ENCODE measurements around the gene IRX4.

Gene IRX4

DNA sequence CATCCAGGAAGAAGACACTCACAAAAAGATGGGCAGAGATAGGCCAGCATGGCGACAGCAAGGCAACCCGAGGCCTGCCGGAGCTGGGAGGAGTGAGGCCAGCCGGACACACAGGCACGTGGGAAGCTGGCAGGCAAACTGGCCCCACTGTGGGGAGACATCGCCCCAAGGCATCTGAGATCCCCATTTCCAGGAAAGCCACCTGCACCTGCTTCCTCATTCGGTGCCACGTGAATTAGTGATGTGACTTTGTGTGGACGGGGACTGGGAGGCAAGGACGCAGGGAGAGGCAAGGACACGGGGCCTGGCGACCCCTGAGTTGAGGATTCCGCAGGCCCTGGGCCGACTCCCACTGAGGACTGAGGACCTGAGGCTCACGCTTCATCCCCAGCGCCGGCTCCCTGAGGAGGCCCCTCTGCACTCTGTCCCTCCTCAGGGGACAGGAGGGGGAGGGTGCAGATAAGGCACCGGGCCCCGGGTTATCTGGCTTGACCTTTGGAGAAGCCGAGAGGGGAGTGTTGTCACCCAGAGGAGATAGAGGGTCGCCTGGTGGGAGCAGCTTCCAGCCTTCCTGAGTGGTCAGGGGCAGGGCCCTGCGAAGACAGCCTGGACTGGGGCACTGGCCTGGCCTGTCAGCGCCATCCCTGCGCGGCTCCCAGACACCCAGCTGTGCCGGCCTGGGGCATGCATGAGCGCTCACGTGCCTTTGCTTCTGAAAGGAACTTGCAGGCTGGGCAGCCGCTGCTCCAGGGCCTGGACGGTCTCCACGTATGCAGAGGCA is 41.8 kb downstream of the IRX4 start:
- Histone ChIP-seq H3K4me1 (ENCODE audit: control insufficient read depth in 2 of 2, insufficient read depth in 2 of 2, low read length in 2 of 2) (no peaks in the 10 kb centered on the region), H3K9ac (ENCODE audit: low read depth in 1 of 2, low read length in 2 of 2) (no peak overlapping the region), H3K9me3 (ENCODE audit: control insufficient read depth in 2 of 2, low read length in 2 of 2) (no peaks in the 10 kb centered on the region), H3K4me3 (ENCODE audit: low read length in 2 of 2) (no peak overlapping the region), H3K27ac (ENCODE audit: low read depth in 2 of 2, low read length in 2 of 2) (no peak overlapping the region), H3K36me3 (ENCODE audit: control insufficient read depth in 2 of 2, insufficient read depth in 2 of 2, low read length in 2 of 2) (no peaks in the 10 kb centered on the region), H3K27me3 (ENCODE audit: control insufficient read depth in 2 of 2, insufficient read depth in 2 of 2, low read length in 2 of 2) (peaks cover 13 to 16% of the 10 kb centered on the region in 2 donors)

DNA sequence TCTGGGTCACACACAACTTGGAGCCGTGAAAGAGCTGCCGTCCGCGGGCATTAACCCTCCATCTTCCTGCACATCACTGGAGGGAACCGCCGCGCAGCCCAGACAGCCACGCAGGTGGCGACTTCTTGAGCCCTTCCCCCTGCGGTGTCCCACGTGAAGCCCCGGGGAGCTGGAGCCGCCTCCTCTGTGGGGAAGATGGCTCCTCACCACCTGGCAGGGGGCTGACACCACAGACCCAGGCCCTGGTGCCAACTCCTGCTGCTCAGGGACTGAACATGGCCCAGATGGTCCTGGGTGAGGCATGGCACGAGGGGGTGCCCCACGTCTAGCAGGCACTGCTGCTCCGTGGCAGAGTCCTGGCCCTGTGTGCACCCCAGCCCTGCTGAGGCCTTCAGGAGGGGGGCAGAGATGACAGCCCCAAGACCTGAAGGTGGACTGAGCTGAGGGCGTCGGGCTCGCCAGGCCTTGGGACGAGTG is 42.6 kb downstream of the IRX4 start:
- no peaks in the 10 kb centered on the region for H3K9me3 ChIP-seq (ENCODE audit: control insufficient read depth in 2 of 2, low read length in 2 of 2)
- no peak overlapping the region for H3K4me3 ChIP-seq (ENCODE audit: low read length in 2 of 2)
- no peaks in the 10 kb centered on the region for H3K36me3 ChIP-seq (ENCODE audit: control insufficient read depth in 2 of 2, insufficient read depth in 2 of 2, low read length in 2 of 2)
- peaks cover 13 to 16% of the 10 kb centered on the region in 2 donors for H3K27me3 ChIP-seq (ENCODE audit: control insufficient read depth in 2 of 2, insufficient read depth in 2 of 2, low read length in 2 of 2)
- H3K9ac ChIP-seq (ENCODE audit: low read depth in 1 of 2, low read length in 2 of 2) = no peak overlapping the region
- H3K4me1 ChIP-seq (ENCODE audit: control insufficient read depth in 2 of 2, insufficient read depth in 2 of 2, low read length in 2 of 2) = no peaks in the 10 kb centered on the region
- no peak overlapping the region for H3K27ac ChIP-seq (ENCODE audit: low read depth in 2 of 2, low read length in 2 of 2)

DNA sequence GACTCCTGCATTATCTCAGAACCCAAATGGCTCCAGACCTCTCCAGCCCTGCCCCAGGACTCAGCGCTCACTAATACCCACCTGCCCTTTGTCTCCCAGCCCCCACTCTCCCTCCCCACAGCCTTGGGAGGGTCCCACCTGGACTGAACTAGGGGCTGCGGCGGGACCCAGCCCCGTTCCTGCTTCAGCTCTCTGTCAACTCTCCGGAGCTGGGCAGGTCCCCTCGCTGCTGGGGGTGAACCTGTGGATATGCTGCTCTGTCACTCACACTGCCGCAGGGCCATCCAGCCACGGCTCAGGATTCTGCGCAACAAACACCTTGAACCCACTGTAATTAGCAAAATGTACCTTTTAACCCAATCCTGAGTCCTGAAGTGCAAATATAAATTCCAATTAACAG is 44.7 kb downstream of the IRX4 start:
- peaks cover 16% of the 10 kb centered on the region in 2 donors for H3K27me3 ChIP-seq (ENCODE audit: control insufficient read depth in 2 of 2, insufficient read depth in 2 of 2, low read length in 2 of 2)
- H3K9me3 ChIP-seq (ENCODE audit: control insufficient read depth in 2 of 2, low read length in 2 of 2) = no peaks in the 10 kb centered on the region
- H3K36me3 ChIP-seq (ENCODE audit: control insufficient read depth in 2 of 2, insufficient read depth in 2 of 2, low read length in 2 of 2) = no peaks in the 10 kb centered on the region
- no peaks in the 10 kb centered on the region for H3K4me1 ChIP-seq (ENCODE audit: control insufficient read depth in 2 of 2, insufficient read depth in 2 of 2, low read length in 2 of 2)
- no peak overlapping the region for H3K4me3 ChIP-seq (ENCODE audit: low read length in 2 of 2)
- H3K27ac ChIP-seq (ENCODE audit: low read depth in 2 of 2, low read length in 2 of 2) = no peak overlapping the region
- H3K9ac ChIP-seq (ENCODE audit: low read depth in 1 of 2, low read length in 2 of 2) = no peak overlapping the region

DNA sequence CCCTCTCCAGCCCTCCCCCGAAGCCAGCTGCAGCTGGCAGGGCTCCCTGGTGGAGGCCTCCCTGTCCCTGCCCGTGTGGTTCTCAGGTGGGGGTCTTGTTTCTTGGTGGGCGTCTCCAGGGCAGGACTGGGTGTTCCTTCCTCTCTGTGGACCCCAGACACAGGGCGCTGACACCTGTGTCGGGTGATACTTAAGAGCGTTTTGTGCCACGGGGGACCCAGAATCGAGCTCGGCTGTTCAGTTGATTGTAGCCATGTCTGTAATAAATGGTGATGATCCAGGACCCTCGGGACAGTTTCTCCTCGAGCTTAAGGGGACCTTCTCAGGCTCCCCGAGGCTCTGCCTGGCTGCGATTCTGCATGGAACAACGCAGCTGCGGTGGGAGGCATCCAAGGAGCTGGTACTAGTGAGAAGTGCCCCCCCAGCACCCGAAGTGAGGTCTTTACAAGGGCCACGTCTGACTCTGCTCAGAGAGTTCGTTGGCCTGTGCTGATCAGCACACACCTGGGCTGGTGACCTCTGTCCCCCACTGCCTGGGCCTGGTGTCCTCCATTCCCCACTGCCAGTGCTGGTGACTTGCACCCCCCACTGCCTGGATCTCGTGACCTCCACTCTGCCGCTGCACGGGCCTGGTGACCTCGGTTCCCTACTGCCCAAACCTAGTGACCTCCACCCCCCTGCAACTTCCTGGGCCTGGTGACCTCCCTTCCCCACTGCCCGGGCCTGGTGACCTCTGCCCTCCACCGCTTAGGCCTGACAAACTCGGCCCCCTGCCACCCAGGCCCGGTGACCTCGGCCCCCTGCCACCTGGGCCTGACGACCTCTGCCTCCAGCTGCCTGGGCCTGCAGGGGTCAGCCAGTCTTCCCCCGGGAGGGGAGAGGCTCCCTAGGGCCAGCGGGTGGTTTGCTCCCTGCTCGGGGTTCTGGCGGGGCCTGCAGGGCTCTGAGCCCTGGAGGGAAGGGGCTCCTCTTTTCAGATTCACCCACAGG is 45.5 kb downstream of the IRX4 start:
- H3K4me3 ChIP-seq (ENCODE audit: low read length in 2 of 2) = no peak overlapping the region
- no peak overlapping the region for H3K9ac ChIP-seq (ENCODE audit: low read depth in 1 of 2, low read length in 2 of 2)
- no peak overlapping the region for H3K27ac ChIP-seq (ENCODE audit: low read depth in 2 of 2, low read length in 2 of 2)
- no peaks in the 10 kb centered on the region for H3K4me1 ChIP-seq (ENCODE audit: control insufficient read depth in 2 of 2, insufficient read depth in 2 of 2, low read length in 2 of 2)
- H3K27me3 ChIP-seq (ENCODE audit: control insufficient read depth in 2 of 2, insufficient read depth in 2 of 2, low read length in 2 of 2) = peaks cover 16% of the 10 kb centered on the region in 2 donors
- H3K9me3 ChIP-seq (ENCODE audit: control insufficient read depth in 2 of 2, low read length in 2 of 2) = no peaks in the 10 kb centered on the region
- no peaks in the 10 kb centered on the region for H3K36me3 ChIP-seq (ENCODE audit: control insufficient read depth in 2 of 2, insufficient read depth in 2 of 2, low read length in 2 of 2)

DNA sequence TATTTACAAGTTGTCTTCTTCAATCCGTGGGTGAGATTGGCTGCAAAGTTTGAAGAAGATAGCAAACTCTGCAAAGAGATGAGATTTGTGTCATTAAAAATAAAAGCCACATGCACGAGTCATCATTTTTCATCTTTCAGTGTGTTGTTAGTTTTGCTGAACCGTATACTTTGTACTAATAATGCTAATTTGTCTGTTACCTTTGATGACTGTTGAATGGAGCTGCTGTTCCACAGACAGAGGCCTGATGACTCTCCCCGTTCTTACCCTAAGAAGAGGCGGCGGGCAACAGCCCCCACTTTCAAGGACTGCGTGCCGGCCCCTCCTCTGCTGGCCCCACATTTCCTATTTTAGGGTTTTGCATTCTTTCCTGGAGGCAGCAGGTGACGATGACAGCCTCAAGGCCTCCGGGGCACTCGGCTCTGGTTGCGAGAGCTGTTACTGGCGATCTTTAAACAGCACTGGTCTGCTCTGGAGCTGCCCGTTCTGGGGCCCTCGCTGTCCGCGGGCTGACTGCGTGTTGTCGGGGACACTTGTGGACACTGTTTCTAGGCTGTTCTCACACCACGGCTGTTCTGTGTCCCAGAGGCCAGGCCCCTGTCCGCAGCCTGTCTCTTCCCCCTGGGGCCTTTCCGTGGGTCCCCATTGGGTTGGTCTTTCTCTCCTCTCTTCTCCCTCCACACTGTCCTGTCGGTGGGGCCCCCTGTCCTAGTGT is 46.4 kb downstream of the IRX4 start:
- H3K9me3 ChIP-seq (ENCODE audit: control insufficient read depth in 2 of 2, low read length in 2 of 2) = no peaks in the 10 kb centered on the region
- H3K27ac ChIP-seq (ENCODE audit: low read depth in 2 of 2, low read length in 2 of 2) = no peak overlapping the region
- no peak overlapping the region for H3K4me3 ChIP-seq (ENCODE audit: low read length in 2 of 2)
- H3K36me3 ChIP-seq (ENCODE audit: control insufficient read depth in 2 of 2, insufficient read depth in 2 of 2, low read length in 2 of 2) = no peaks in the 10 kb centered on the region
- no peaks in the 10 kb centered on the region for H3K4me1 ChIP-seq (ENCODE audit: control insufficient read depth in 2 of 2, insufficient read depth in 2 of 2, low read length in 2 of 2)
- no peak overlapping the region for H3K9ac ChIP-seq (ENCODE audit: low read depth in 1 of 2, low read length in 2 of 2)
- H3K27me3 ChIP-seq (ENCODE audit: control insufficient read depth in 2 of 2, insufficient read depth in 2 of 2, low read length in 2 of 2) = peaks cover 13 to 14% of the 10 kb centered on the region in 2 donors

DNA sequence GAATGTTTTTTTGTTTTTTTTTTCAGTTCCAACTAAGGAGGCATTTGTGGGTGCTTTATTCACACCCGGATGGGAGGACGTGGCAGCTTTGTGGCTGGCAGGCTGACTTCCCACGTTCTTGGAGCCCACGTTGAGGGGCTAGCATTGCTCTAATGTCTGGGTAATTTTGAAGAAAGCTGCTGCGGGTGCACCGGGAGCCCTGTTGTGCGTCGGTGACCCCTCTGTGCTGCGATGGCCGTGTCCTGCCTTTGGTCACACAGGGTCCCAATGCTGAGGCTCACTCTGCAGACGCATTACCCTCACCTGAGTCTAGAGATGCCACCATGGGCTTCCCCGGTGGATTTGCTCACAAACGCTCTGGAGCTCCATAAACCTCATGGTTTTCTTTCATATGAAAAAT is 47.3 kb downstream of the IRX4 start:
- Histone ChIP-seq H3K27ac (ENCODE audit: low read depth in 2 of 2, low read length in 2 of 2) (no peak overlapping the region), H3K4me1 (ENCODE audit: control insufficient read depth in 2 of 2, insufficient read depth in 2 of 2, low read length in 2 of 2) (no peaks in the 10 kb centered on the region), H3K4me3 (ENCODE audit: low read length in 2 of 2) (no peak overlapping the region), H3K36me3 (ENCODE audit: control insufficient read depth in 2 of 2, insufficient read depth in 2 of 2, low read length in 2 of 2) (no peaks in the 10 kb centered on the region), H3K9me3 (ENCODE audit: control insufficient read depth in 2 of 2, low read length in 2 of 2) (no peaks in the 10 kb centered on the region), H3K9ac (ENCODE audit: low read depth in 1 of 2, low read length in 2 of 2) (no peak overlapping the region), H3K27me3 (ENCODE audit: control insufficient read depth in 2 of 2, insufficient read depth in 2 of 2, low read length in 2 of 2) (peaks cover 5 to 8% of the 10 kb centered on the region in 2 donors)

DNA sequence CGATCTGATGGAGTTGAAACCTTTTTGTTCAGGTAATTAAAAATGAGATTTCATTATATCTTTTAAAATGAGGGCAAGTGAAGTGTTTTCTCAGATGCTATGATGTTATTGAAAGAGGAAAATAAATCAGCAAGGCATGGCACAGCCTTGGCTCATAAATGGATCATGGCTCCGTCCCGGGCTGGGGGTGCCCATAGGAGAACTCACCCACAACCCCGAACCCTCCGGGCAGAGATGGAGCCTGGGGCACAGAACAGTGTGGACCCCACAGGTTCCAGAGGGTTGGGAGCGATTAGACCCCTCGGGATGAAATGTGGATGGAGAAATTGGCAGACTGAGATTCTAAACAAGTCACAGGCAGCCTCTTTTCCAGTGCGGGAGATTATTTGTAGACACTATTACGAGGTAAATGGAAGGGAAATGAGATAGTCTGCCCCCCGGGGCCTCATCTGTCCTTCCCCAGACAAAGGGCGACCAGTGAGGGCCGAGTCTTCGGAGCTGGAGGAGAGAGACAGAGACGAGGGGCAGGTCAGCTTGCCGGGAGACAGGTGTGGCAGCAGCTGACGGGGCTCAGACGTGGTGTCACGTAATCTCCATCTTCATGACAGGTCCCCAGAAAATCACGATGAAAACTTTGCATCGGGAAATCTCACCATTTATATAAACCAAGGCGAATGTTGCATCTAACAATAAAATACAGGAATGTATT is 47.9 kb downstream of the IRX4 start:
- Histone ChIP-seq H3K4me1 (ENCODE audit: control insufficient read depth in 2 of 2, insufficient read depth in 2 of 2, low read length in 2 of 2) (no peaks in the 10 kb centered on the region), H3K9ac (ENCODE audit: low read depth in 1 of 2, low read length in 2 of 2) (no peak overlapping the region), H3K9me3 (ENCODE audit: control insufficient read depth in 2 of 2, low read length in 2 of 2) (no peaks in the 10 kb centered on the region), H3K27ac (ENCODE audit: low read depth in 2 of 2, low read length in 2 of 2) (no peak overlapping the region), H3K36me3 (ENCODE audit: control insufficient read depth in 2 of 2, insufficient read depth in 2 of 2, low read length in 2 of 2) (no peaks in the 10 kb centered on the region), H3K4me3 (ENCODE audit: low read length in 2 of 2) (no peak overlapping the region), H3K27me3 (ENCODE audit: control insufficient read depth in 2 of 2, insufficient read depth in 2 of 2, low read length in 2 of 2) (peaks cover 0 to 3% of the 10 kb centered on the region in 2 donors)

DNA sequence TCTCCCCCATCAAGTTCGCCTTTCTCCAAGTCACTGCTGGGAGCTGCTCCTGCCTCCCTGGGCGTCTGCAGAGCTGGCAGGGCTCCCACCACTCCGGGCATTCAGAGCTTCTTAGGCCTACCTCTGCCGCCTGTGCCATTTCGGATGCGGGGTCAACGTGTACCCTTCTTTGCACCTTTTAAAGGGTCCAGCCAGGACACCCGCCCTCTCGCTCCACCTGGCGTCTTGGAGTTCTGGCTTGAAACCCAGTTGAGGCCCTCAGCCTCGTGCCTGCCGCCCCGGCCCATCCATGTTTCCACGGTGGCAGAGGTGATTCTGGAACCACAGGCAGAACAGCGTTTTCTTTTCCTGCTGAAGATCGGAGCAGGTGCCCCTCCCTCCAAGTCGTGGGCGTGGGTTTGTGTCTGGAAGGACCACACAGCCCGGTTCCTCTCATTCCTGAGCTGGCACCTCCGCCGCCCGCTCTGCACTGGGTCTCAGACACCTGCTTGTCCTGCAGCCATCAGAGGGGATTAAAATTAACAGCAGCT is 48.6 kb downstream of the IRX4 start:
- Histone ChIP-seq H3K9me3 (ENCODE audit: control insufficient read depth in 2 of 2, low read length in 2 of 2) (no peaks in the 10 kb centered on the region), H3K27me3 (ENCODE audit: control insufficient read depth in 2 of 2, insufficient read depth in 2 of 2, low read length in 2 of 2) (peaks cover 0 to 3% of the 10 kb centered on the region in 2 donors), H3K36me3 (ENCODE audit: control insufficient read depth in 2 of 2, insufficient read depth in 2 of 2, low read length in 2 of 2) (no peaks in the 10 kb centered on the region), H3K9ac (ENCODE audit: low read depth in 1 of 2, low read length in 2 of 2) (no peak overlapping the region), H3K4me1 (ENCODE audit: control insufficient read depth in 2 of 2, insufficient read depth in 2 of 2, low read length in 2 of 2) (no peaks in the 10 kb centered on the region), H3K4me3 (ENCODE audit: low read length in 2 of 2) (no peak overlapping the region), H3K27ac (ENCODE audit: low read depth in 2 of 2, low read length in 2 of 2) (no peak overlapping the region)

DNA sequence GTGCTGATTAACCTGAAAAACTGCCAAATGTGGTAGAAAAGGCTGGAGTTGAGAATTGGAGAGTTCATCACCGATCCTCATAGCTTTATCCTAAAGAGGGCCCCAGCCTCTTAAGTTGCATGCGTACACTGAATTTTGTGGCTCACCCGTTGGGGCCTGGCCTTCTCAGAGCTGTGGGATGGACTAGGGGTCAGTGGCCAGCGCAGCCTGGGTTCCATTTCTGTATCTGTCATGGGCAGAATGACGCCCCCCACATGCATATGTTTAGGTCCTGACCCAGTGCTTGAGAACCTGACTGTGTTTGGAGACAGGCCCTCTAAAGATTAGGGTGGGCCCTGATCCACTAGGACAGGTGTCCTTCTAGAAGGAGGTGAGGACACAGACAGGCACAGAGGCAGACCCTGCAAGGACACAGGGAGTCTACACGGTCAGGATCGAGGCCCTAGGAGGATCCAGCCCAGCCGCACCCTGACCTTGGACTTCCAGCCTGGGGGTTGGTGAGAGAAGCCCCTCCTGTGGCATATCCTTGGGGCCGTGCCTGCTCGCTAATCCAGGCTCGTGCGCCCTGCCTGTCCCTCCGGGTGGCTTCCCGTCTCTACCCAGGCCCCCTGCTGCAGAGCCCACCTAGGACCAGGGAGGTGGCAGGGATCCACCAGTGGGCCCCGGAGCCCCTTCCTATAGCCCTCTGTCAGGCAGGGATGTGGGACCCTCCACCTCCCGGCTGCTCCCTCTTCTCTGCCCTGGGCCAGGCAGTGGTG is 49.3 kb downstream of the IRX4 start:
- Histone ChIP-seq H3K9me3 (ENCODE audit: control insufficient read depth in 2 of 2, low read length in 2 of 2) (no peaks in the 10 kb centered on the region), H3K27ac (ENCODE audit: low read depth in 2 of 2, low read length in 2 of 2) (no peak overlapping the region), H3K27me3 (ENCODE audit: control insufficient read depth in 2 of 2, insufficient read depth in 2 of 2, low read length in 2 of 2) (peaks cover 0 to 3% of the 10 kb centered on the region in 2 donors), H3K9ac (ENCODE audit: low read depth in 1 of 2, low read length in 2 of 2) (no peak overlapping the region), H3K36me3 (ENCODE audit: control insufficient read depth in 2 of 2, insufficient read depth in 2 of 2, low read length in 2 of 2) (no peaks in the 10 kb centered on the region), H3K4me3 (ENCODE audit: low read length in 2 of 2) (no peak overlapping the region), H3K4me1 (ENCODE audit: control insufficient read depth in 2 of 2, insufficient read depth in 2 of 2, low read length in 2 of 2) (no peaks in the 10 kb centered on the region)

Measured in mucosa of rectum (tissue), 2 donors.